Vagina (tissue), 2 donors: ENCODE results near the gene MYRF. TPM values are rescaled to one million over a fixed set of nuclear protein-coding genes. Genes with fewer than 3 reads are reported as not detected.

Source experiments
- DNase-seq, 2 donors: peaks; one replicate each; pipeline ENCODE4 v3.0.0-alpha.2; 2017; ENCODE audit errors: extremely low spot score in 2 of 2
- H3K27ac ChIP-seq: fragments of 200-600 bp; sonication (generic); one replicate; pipeline ENCODE4 v1.5.1; 2019
- H3K27me3 ChIP-seq: fragments of 200-600 bp; sonication (generic); one replicate; pipeline ENCODE4 v1.5.1; 2019
- H3K36me3 ChIP-seq, 2 donors: fragments of 200-600 bp; sonication (generic); one replicate each; pipeline ENCODE4 v1.5.1; 2017 to 2019
- H3K4me1 ChIP-seq: fragments of 200-600 bp; sonication (generic); one replicate; pipeline ENCODE4 v1.5.1; 2019
- H3K4me3 ChIP-seq, 2 donors: fragments of 200-600 bp; sonication (generic); 1 replicate in 1 of 2; 2 replicates in 1 of 2; pipeline ENCODE4 v1.5.1; 2016 to 2019
- H3K9me3 ChIP-seq: fragments of 200-600 bp; sonication (generic); one replicate; pipeline ENCODE4 v1.5.1; 2019
- CTCF ChIP-seq, 3 experiments: fragments of 450-650 bp in 2 of 3; fragments of 200-600 bp in 1 of 3; sonication (generic) in 1 of 3; IDR thresholded peaks; one replicate each; pipeline ENCODE4 v1.5.1; 2017 to 2019; ENCODE audit warnings: antibody characterized with exemption in 3 of 3, mild to moderate bottlenecking in 2 of 3, moderate library complexity in 2 of 3
- POLR2A ChIP-seq, 2 donors: fragments of 450-650 bp; IDR thresholded peaks; one replicate each; pipeline ENCODE4 v1.6.1; 2017; ENCODE audit warnings: antibody characterized with exemption in 2 of 2, mild to moderate bottlenecking in 2 of 2, moderate library complexity in 2 of 2
- POLR2AphosphoS5 ChIP-seq, 2 donors: sonication (generic); formaldehyde crosslinking; IDR thresholded peaks; one replicate each; pipeline ENCODE4 v1.9.0; 2017; ENCODE audit warnings: antibody characterized with exemption in 2 of 2, mild to moderate bottlenecking in 2 of 2, low read depth in 1 of 2; ENCODE audit not compliant: insufficient read depth in 1 of 2
- intact Hi-C: fragments of 100-400 bp; cut with DNase I; formaldehyde crosslinking; loops from one replicate; pipeline ENCODE4 v1.15.1; 2023
- total RNA-seq: library from RNA; depleted of rRNA; stranded (reverse); fragments of >200 nt; gene quantifications from one replicate; pipeline ENCODE4 v1.2.3, GENCODE V29; 2016

MYRF gene
- total RNA-seq, 1 donor from 2014 or later, result 0.25 TPM

GRCh38 chr11:61810671-61811175 lies 58.3 kb downstream of the MYRF start:
- peaks cover 0 to 42% of the 10 kb centered on the region in 2 donors for H3K36me3 ChIP-seq
- intact Hi-C loops, result no loop called here
- no peak overlapping the region for H3K4me3 ChIP-seq
- no peaks in the 10 kb centered on the region for H3K9me3 ChIP-seq
- H3K4me1 ChIP-seq, result peaks cover 9% of the 10 kb centered on the region
- TF ChIP-seq CTCF (IDR thresholded peaks at IDR 0.05), result no peak
- TF ChIP-seq POLR2A (IDR thresholded peaks at IDR 0.05), result no peak
- TF ChIP-seq POLR2AphosphoS5 (IDR thresholded peaks at IDR 0.05; ENCODE audit: insufficient read depth in 1 of 2, low read depth in 1 of 2), result no peak
- DNase-seq, result no peak
- H3K27me3 ChIP-seq, result no peaks in the 10 kb centered on the region
- H3K27ac ChIP-seq, result no peak overlapping the region

- H3K36me3 ChIP-seq, result peaks cover 0 to 42% of the 10 kb centered on the region in 2 donors
- intact Hi-C loops, result no loop called here
- no peak for TF ChIP-seq POLR2A (IDR thresholded peaks at IDR 0.05)
- TF ChIP-seq CTCF (IDR thresholded peaks at IDR 0.05), result no peak
Observed at GRCh38 chr11:61811831-61812230, 59.4 kb downstream of the MYRF start.

GRCh38 chr11:61812736-61813411 lies 60.4 kb downstream of the MYRF start:
- Histone ChIP-seq H3K4me1 (peaks cover 21% of the 10 kb centered on the region), H3K36me3 (peaks cover 0 to 38% of the 10 kb centered on the region in 2 donors), H3K9me3 (no peaks in the 10 kb centered on the region), H3K4me3 (no peak overlapping the region), H3K27me3 (no peaks in the 10 kb centered on the region), H3K27ac (no peak overlapping the region)
- TF ChIP-seq CTCF (IDR thresholded peaks at IDR 0.05) (no peak), POLR2AphosphoS5 (IDR thresholded peaks at IDR 0.05; ENCODE audit: insufficient read depth in 1 of 2, low read depth in 1 of 2) (no peak), POLR2A (IDR thresholded peaks at IDR 0.05) (no peak)
- intact Hi-C loops, result no loop called here
- no peak for DNase-seq

More at GRCh38 chr11:61811831-61812230, 59.4 kb downstream of the MYRF start:
- Histone ChIP-seq H3K27me3 (no peaks in the 10 kb centered on the region), H3K4me3 (no peak overlapping the region), H3K4me1 (peaks cover 13% of the 10 kb centered on the region), H3K9me3 (no peaks in the 10 kb centered on the region), H3K27ac (no peak overlapping the region)
- no peak for DNase-seq

- H3K36me3 ChIP-seq, result peaks cover 0 to 28% of the 10 kb centered on the region in 2 donors
- H3K27ac ChIP-seq, result peak overlapping the region; percentile 99
- H3K4me1 ChIP-seq, result peaks cover 21% of the 10 kb centered on the region
- peak overlapping the region; percentile 51 to 83 for H3K4me3 ChIP-seq
- intact Hi-C loops, result no loop called here
- DNase-seq, result no peak
- H3K9me3 ChIP-seq, result no peaks in the 10 kb centered on the region
- TF ChIP-seq CTCF (IDR thresholded peaks at IDR 0.05) (no peak), POLR2AphosphoS5 (IDR thresholded peaks at IDR 0.05; ENCODE audit: insufficient read depth in 1 of 2, low read depth in 1 of 2) (no peak), POLR2A (IDR thresholded peaks at IDR 0.05) (no peak)
- H3K27me3 ChIP-seq, result no peaks in the 10 kb centered on the region
Observed at GRCh38 chr11:61814247-61814957, 62.0 kb downstream of the MYRF start.
